Activated T-helper 17 cell treated with anti-CD3 and anti-CD28 coated beads, Interleukin-2, amount 50 U/mL, for 72 hours (primary cell): ENCODE data around the gene PARP1. TPM values are rescaled to one million over a fixed set of nuclear protein-coding genes. Genes with fewer than 3 reads are reported as not detected.
A peak's percentile ranks its signal among the peaks of the same experiment; 100 is the strongest.

Experiments used
- ATAC-seq: fragments of 150-1000 bp; cut with Tn5 transposase; replicated peaks from 2 replicates; pipeline ENCODE4 v1.10.0; 2021; ENCODE audit warnings: mild to moderate bottlenecking, moderate library complexity
- H3K27ac Mint-ChIP-seq: one replicate; pipeline ENCODE4 v1.8.0; 2022; ENCODE audit warnings: mixed read lengths
- H3K27me3 Mint-ChIP-seq: one replicate; pipeline ENCODE4 v1.8.0; 2022; ENCODE audit warnings: mixed read lengths
- H3K36me3 Mint-ChIP-seq: one replicate; pipeline ENCODE4 v1.8.0; 2022; ENCODE audit warnings: low read depth, mild to moderate bottlenecking, mixed read lengths
- H3K4me1 Mint-ChIP-seq: one replicate; pipeline ENCODE4 v1.8.0; 2022; ENCODE audit warnings: mixed read lengths
- H3K4me3 Mint-ChIP-seq: one replicate; pipeline ENCODE4 v1.8.0; 2022; ENCODE audit warnings: mild to moderate bottlenecking, mixed read lengths
- H3K9me3 Mint-ChIP-seq: one replicate; pipeline ENCODE4 v1.8.0; 2022; ENCODE audit warnings: mixed read lengths
- total RNA-seq, 2 donors: library from RNA; stranded (reverse); gene quantifications; one replicate each; pipeline ENCODE4 v1.2.3, GENCODE V29; 2022

PARP1 gene
- total RNA-seq, 2 donors from 2014 or later = 147 to 268 TPM

GRCh38 chr1:226384717-226385116, 23.2 kb downstream of the PARP1 start:
- peaks cover 98% of the 10 kb centered on the region for H3K36me3 Mint-ChIP-seq
- no peaks in the 10 kb centered on the region for H3K27me3 Mint-ChIP-seq
- no peaks in the 10 kb centered on the region for H3K9me3 Mint-ChIP-seq
- no peak for ATAC-seq
- H3K4me3 Mint-ChIP-seq = no peak overlapping the region
- no peak overlapping the region for H3K27ac Mint-ChIP-seq
- peaks cover 7% of the 10 kb centered on the region for H3K4me1 Mint-ChIP-seq

GRCh38 chr1:226384040-226384439, 23.9 kb downstream of the PARP1 start:
- H3K36me3 Mint-ChIP-seq = peaks cover 100% of the 10 kb centered on the region
- no peak overlapping the region for H3K27ac Mint-ChIP-seq
- H3K4me1 Mint-ChIP-seq = peaks cover 7% of the 10 kb centered on the region
- H3K4me3 Mint-ChIP-seq = no peak overlapping the region
- ATAC-seq = no peak
- H3K27me3 Mint-ChIP-seq = no peaks in the 10 kb centered on the region
- no peaks in the 10 kb centered on the region for H3K9me3 Mint-ChIP-seq

- H3K9me3 Mint-ChIP-seq = no peaks in the 10 kb centered on the region
- no peak for ATAC-seq
- H3K4me3 Mint-ChIP-seq = no peak overlapping the region
- H3K27ac Mint-ChIP-seq = no peak overlapping the region
- peaks cover 7% of the 10 kb centered on the region for H3K4me1 Mint-ChIP-seq
- peaks cover 100% of the 10 kb centered on the region for H3K36me3 Mint-ChIP-seq
- H3K27me3 Mint-ChIP-seq = no peaks in the 10 kb centered on the region
These were observed 25.9 kb downstream of the PARP1 start for GRCh38 chr1:226382030-226382429.

GRCh38 chr1:226381226-226381998, 26.5 kb downstream of the PARP1 start:
- peak overlapping the region; percentile 80 for H3K27ac Mint-ChIP-seq

GRCh38 chr1:226378071-226378470, 29.8 kb downstream of the PARP1 start:
- peaks cover 100% of the 10 kb centered on the region for H3K36me3 Mint-ChIP-seq
- peak overlapping the region; percentile 15 for H3K27ac Mint-ChIP-seq
- peaks cover 7% of the 10 kb centered on the region for H3K4me1 Mint-ChIP-seq
- no peak for ATAC-seq
- H3K27me3 Mint-ChIP-seq = no peaks in the 10 kb centered on the region
- H3K4me3 Mint-ChIP-seq = no peak overlapping the region
- H3K9me3 Mint-ChIP-seq = no peaks in the 10 kb centered on the region

More at GRCh38 chr1:226381226-226381998, 26.5 kb downstream of the PARP1 start:
- no peaks in the 10 kb centered on the region for H3K27me3 Mint-ChIP-seq
- H3K9me3 Mint-ChIP-seq = no peaks in the 10 kb centered on the region
- peaks cover 7% of the 10 kb centered on the region for H3K4me1 Mint-ChIP-seq
- no peak overlapping the region for H3K4me3 Mint-ChIP-seq
- ATAC-seq = no peak
- peaks cover 100% of the 10 kb centered on the region for H3K36me3 Mint-ChIP-seq

- Mint-ChIP-seq H3K4me1 (peaks cover 7% of the 10 kb centered on the region), H3K27me3 (no peaks in the 10 kb centered on the region), H3K27ac (no peak overlapping the region), H3K4me3 (no peak overlapping the region), H3K9me3 (no peaks in the 10 kb centered on the region), H3K36me3 (peaks cover 100% of the 10 kb centered on the region)
- ATAC-seq = no peak
These were observed 31.6 kb downstream of the PARP1 start for GRCh38 chr1:226376300-226376699.

- Mint-ChIP-seq H3K9me3 (no peaks in the 10 kb centered on the region), H3K36me3 (peaks cover 100% of the 10 kb centered on the region), H3K4me1 (no peaks in the 10 kb centered on the region), H3K4me3 (no peak overlapping the region), H3K27ac (no peak overlapping the region), H3K27me3 (no peaks in the 10 kb centered on the region)
- no peak for ATAC-seq
These were observed 34.5 kb downstream of the PARP1 start for GRCh38 chr1:226373376-226373775.

GRCh38 chr1:226372885-226373284, 35.0 kb downstream of the PARP1 start:
- Mint-ChIP-seq H3K4me1 (no peaks in the 10 kb centered on the region), H3K27me3 (no peaks in the 10 kb centered on the region), H3K36me3 (peaks cover 100% of the 10 kb centered on the region), H3K9me3 (no peaks in the 10 kb centered on the region), H3K4me3 (no peak overlapping the region), H3K27ac (no peak overlapping the region)
- ATAC-seq = no peak

- Mint-ChIP-seq H3K27ac (no peak overlapping the region), H3K9me3 (no peaks in the 10 kb centered on the region), H3K4me3 (no peak overlapping the region), H3K4me1 (no peaks in the 10 kb centered on the region), H3K36me3 (peaks cover 100% of the 10 kb centered on the region), H3K27me3 (no peaks in the 10 kb centered on the region)
- no peak for ATAC-seq
These were observed 35.9 kb downstream of the PARP1 start for GRCh38 chr1:226371866-226372490.

- H3K4me1 Mint-ChIP-seq = no peaks in the 10 kb centered on the region
- H3K9me3 Mint-ChIP-seq = no peaks in the 10 kb centered on the region
- no peaks in the 10 kb centered on the region for H3K27me3 Mint-ChIP-seq
- no peak for ATAC-seq
- H3K4me3 Mint-ChIP-seq = no peak overlapping the region
- peaks cover 100% of the 10 kb centered on the region for H3K36me3 Mint-ChIP-seq
- H3K27ac Mint-ChIP-seq = peak overlapping the region; percentile 38
These were observed 36.7 kb downstream of the PARP1 start for GRCh38 chr1:226371027-226371694.

- Mint-ChIP-seq H3K36me3 (peaks cover 100% of the 10 kb centered on the region), H3K4me3 (no peak overlapping the region), H3K27me3 (no peaks in the 10 kb centered on the region), H3K9me3 (no peaks in the 10 kb centered on the region), H3K4me1 (no peaks in the 10 kb centered on the region), H3K27ac (peak overlapping the region; percentile 38)
- no peak for ATAC-seq
These were observed 37.6 kb downstream of the PARP1 start for GRCh38 chr1:226370144-226370923.

GRCh38 chr1:226369110-226369509, 38.8 kb downstream of the PARP1 start:
- peaks cover 100% of the 10 kb centered on the region for H3K36me3 Mint-ChIP-seq
- no peak overlapping the region for H3K27ac Mint-ChIP-seq
- no peaks in the 10 kb centered on the region for H3K9me3 Mint-ChIP-seq
- H3K27me3 Mint-ChIP-seq = no peaks in the 10 kb centered on the region
- no peak for ATAC-seq
- H3K4me1 Mint-ChIP-seq = no peaks in the 10 kb centered on the region
- H3K4me3 Mint-ChIP-seq = no peak overlapping the region

- Mint-ChIP-seq H3K36me3 (peaks cover 100% of the 10 kb centered on the region), H3K4me1 (no peaks in the 10 kb centered on the region), H3K9me3 (no peaks in the 10 kb centered on the region), H3K27me3 (no peaks in the 10 kb centered on the region), H3K4me3 (no peak overlapping the region), H3K27ac (no peak overlapping the region)
- ATAC-seq = no peak
These were observed 41.6 kb downstream of the PARP1 start for GRCh38 chr1:226366290-226366689.

- Mint-ChIP-seq H3K9me3 (no peaks in the 10 kb centered on the region), H3K27me3 (no peaks in the 10 kb centered on the region), H3K27ac (no peak overlapping the region), H3K36me3 (peaks cover 100% of the 10 kb centered on the region), H3K4me3 (no peak overlapping the region), H3K4me1 (no peaks in the 10 kb centered on the region)
- no peak for ATAC-seq
These were observed 42.1 kb downstream of the PARP1 start for GRCh38 chr1:226365831-226366231.
